ENCODE data around the gene SMYD5.

Gene SMYD5

GRCh38 chr2:73208258-73208657 lies 5.8 kb upstream of the SMYD5 start:
- CTCF ChIA-PET = interaction anchor here (1.6 kb wide), 1 partner anchor 31 kb away, joined by 5 read pairs; no protein-coding TSS in a partner anchor
- TF ChIP-seq ZNF560 (tag by site-specific recombination; IDR thresholded peaks at IDR 0.05; ENCODE audit: borderline replicate concordance) (no peak), REPIN1 (tag by site-specific recombination; IDR thresholded peaks at IDR 0.05; ENCODE audit: low read depth) (no peak), ZNF670 (tag by site-specific recombination; IDR thresholded peaks at IDR 0.05; ENCODE audit: low read depth) (no peak), ZNF610 (tag by site-specific recombination; IDR thresholded peaks at IDR 0.05; ENCODE audit: borderline replicate concordance) (no peak), ZNF362 (tag by site-specific recombination; IDR thresholded peaks at IDR 0.05) (no peak), ZNF624 (tag by site-specific recombination; IDR thresholded peaks at IDR 0.05) (no peak), ZNF544 (tag by site-specific recombination; IDR thresholded peaks at IDR 0.05) (no peak), YY1 (tag by site-specific recombination; IDR thresholded peaks at IDR 0.05) (no peak), ZBTB49 (tag by site-specific recombination; IDR thresholded peaks at IDR 0.05; ENCODE audit: low read depth) (no peak), ZNF623 (tag by site-specific recombination; IDR thresholded peaks at IDR 0.05) (no peak), ZFHX2 (tag by site-specific recombination; conservative IDR thresholded peaks at IDR 0.05) (no peak), ZSCAN4 (tag by site-specific recombination; IDR thresholded peaks at IDR 0.05) (no peak), ZNF416 (tag by site-specific recombination; IDR thresholded peaks at IDR 0.05) (no peak)
- TF ChIP-seq, protein P1, sequence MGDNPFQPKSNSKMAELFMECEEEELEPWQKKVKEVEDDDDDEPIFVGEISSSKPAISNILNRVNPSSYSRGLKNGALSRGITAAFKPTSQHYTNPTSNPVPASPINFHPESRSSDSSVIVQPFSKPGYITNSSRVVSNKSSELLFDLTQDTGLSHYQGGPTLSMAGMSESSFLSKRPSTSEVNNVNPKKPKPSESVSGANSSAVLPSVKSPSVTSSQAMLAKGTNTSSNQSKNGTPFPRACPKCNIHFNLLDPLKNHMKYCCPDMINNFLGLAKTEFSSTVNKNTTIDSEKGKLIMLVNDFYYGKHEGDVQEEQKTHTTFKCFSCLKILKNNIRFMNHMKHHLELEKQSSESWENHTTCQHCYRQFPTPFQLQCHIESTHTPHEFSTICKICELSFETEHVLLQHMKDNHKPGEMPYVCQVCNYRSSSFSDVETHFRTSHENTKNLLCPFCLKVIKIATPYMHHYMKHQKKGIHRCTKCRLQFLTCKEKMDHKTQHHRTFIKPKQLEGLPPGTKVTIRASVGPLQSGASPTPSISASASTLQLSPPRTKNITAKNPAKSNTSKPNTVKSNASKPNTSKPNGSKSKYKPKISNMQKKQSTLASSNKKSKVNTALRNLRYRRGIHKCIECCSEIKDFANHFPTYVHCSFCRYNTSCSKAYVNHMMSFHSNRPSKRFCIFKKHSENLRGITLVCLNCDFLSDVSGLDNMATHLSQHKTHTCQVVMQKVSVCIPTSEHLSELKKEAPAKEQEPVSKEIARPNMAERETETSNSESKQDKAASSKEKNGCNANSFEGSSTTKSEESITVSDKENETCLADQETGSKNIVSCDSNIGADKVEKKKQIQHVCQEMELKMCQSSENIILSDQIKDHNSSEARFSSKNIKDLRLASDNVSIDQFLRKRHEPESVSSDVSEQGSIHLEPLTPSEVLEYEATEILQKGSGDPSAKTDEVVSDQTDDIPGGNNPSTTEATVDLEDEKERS (tag by site-specific recombination; IDR thresholded peaks at IDR 0.05) = no peak
- TF ChIP-seq, protein P2, sequence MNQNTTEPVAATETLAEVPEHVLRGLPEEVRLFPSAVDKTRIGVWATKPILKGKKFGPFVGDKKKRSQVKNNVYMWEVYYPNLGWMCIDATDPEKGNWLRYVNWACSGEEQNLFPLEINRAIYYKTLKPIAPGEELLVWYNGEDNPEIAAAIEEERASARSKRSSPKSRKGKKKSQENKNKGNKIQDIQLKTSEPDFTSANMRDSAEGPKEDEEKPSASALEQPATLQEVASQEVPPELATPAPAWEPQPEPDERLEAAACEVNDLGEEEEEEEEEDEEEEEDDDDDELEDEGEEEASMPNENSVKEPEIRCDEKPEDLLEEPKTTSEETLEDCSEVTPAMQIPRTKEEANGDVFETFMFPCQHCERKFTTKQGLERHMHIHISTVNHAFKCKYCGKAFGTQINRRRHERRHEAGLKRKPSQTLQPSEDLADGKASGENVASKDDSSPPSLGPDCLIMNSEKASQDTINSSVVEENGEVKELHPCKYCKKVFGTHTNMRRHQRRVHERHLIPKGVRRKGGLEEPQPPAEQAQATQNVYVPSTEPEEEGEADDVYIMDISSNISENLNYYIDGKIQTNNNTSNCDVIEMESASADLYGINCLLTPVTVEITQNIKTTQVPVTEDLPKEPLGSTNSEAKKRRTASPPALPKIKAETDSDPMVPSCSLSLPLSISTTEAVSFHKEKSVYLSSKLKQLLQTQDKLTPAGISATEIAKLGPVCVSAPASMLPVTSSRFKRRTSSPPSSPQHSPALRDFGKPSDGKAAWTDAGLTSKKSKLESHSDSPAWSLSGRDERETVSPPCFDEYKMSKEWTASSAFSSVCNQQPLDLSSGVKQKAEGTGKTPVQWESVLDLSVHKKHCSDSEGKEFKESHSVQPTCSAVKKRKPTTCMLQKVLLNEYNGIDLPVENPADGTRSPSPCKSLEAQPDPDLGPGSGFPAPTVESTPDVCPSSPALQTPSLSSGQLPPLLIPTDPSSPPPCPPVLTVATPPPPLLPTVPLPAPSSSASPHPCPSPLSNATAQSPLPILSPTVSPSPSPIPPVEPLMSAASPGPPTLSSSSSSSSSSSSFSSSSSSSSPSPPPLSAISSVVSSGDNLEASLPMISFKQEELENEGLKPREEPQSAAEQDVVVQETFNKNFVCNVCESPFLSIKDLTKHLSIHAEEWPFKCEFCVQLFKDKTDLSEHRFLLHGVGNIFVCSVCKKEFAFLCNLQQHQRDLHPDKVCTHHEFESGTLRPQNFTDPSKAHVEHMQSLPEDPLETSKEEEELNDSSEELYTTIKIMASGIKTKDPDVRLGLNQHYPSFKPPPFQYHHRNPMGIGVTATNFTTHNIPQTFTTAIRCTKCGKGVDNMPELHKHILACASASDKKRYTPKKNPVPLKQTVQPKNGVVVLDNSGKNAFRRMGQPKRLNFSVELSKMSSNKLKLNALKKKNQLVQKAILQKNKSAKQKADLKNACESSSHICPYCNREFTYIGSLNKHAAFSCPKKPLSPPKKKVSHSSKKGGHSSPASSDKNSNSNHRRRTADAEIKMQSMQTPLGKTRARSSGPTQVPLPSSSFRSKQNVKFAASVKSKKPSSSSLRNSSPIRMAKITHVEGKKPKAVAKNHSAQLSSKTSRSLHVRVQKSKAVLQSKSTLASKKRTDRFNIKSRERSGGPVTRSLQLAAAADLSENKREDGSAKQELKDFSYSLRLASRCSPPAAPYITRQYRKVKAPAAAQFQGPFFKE (tag by site-specific recombination; IDR thresholded peaks at IDR 0.05; ENCODE audit: borderline replicate concordance) = no peak
- TF ChIP-seq, protein P3, sequence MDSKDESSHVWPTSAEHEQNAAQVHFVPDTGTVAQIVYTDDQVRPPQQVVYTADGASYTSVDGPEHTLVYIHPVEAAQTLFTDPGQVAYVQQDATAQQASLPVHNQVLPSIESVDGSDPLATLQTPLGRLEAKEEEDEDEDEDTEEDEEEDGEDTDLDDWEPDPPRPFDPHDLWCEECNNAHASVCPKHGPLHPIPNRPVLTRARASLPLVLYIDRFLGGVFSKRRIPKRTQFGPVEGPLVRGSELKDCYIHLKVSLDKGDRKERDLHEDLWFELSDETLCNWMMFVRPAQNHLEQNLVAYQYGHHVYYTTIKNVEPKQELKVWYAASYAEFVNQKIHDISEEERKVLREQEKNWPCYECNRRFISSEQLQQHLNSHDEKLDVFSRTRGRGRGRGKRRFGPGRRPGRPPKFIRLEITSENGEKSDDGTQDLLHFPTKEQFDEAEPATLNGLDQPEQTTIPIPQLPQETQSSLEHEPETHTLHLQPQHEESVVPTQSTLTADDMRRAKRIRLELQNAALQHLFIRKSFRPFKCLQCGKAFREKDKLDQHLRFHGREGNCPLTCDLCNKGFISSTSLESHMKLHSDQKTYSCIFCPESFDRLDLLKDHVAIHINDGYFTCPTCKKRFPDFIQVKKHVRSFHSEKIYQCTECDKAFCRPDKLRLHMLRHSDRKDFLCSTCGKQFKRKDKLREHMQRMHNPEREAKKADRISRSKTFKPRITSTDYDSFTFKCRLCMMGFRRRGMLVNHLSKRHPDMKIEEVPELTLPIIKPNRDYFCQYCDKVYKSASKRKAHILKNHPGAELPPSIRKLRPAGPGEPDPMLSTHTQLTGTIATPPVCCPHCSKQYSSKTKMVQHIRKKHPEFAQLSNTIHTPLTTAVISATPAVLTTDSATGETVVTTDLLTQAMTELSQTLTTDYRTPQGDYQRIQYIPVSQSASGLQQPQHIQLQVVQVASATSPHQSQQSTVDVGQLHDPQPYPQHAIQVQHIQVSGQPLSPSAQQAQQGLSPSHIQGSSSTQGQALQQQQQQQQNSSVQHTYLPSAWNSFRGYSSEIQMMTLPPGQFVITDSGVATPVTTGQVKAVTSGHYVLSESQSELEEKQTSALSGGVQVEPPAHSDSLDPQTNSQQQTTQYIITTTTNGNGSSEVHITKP (tag by site-specific recombination; IDR thresholded peaks at IDR 0.05) = no peak
- TF ChIP-seq, protein P4, sequence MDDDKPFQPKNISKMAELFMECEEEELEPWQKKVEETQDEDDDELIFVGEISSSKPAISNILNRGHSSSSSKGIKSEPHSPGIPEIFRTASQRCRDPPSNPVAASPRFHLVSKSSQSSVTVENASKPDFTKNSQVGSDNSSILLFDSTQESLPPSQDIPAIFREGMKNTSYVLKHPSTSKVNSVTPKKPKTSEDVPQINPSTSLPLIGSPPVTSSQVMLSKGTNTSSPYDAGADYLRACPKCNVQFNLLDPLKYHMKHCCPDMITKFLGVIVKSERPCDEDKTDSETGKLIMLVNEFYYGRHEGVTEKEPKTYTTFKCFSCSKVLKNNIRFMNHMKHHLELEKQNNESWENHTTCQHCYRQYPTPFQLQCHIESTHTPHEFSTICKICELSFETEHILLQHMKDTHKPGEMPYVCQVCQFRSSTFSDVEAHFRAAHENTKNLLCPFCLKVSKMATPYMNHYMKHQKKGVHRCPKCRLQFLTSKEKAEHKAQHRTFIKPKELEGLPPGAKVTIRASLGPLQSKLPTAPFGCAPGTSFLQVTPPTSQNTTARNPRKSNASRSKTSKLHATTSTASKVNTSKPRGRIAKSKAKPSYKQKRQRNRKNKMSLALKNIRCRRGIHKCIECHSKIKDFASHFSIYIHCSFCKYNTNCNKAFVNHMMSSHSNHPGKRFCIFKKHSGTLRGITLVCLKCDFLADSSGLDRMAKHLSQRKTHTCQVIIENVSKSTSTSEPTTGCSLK (tag by site-specific recombination; IDR thresholded peaks at IDR 0.05) = no peak

More at GRCh38 chr2:73208258-73208657, 5.8 kb upstream of the SMYD5 start:
- H3K4me3 ChIP-seq (ENCODE audit: low read depth, low read length) = no peak overlapping the region
- H3K36me3 ChIP-seq (ENCODE audit: control insufficient read depth in 2 of 2, insufficient read depth in 1 of 2, low read length in 2 of 2) = no peaks in the 10 kb centered on the region
- H3K27ac ChIP-seq (ENCODE audit: extremely low read depth, low read depth, low read length) = no peak overlapping the region
- H3K4me1 ChIP-seq (ENCODE audit: control insufficient read depth, insufficient read depth, low read length) = no peaks in the 10 kb centered on the region
- no peaks in the 10 kb centered on the region for H3K9me3 ChIP-seq (ENCODE audit: control insufficient read depth, insufficient read depth, low read depth, low read length)
- POLR2A ChIA-PET = no interaction called here
